Fibroblast of lung (primary cell): ENCODE data around the gene FHAD1.

Experiments
- EZH2 ChIP-seq: IDR thresholded peaks from 2 replicates; pipeline ENCODE4 v1.5.1; 2012; ENCODE audit warnings: low read length, control low read depth, mild to moderate bottlenecking; ENCODE audit errors: missing control alignments
- TF ChIP-seq, protein P1 (sequence below), 2 donors: IDR thresholded peaks in 1 of 2; conservative IDR thresholded peaks in 1 of 2; 1 replicate in 1 of 2; 2 replicates in 1 of 2; pipeline ENCODE4 v1.5.1; 2011 to 2012; ENCODE audit warnings: low read length in 2 of 2, control low read depth in 1 of 2, inconsistent platforms in 1 of 2, low read depth in 1 of 2, mild to moderate bottlenecking in 1 of 2

- TF ChIP-seq, protein P1, sequence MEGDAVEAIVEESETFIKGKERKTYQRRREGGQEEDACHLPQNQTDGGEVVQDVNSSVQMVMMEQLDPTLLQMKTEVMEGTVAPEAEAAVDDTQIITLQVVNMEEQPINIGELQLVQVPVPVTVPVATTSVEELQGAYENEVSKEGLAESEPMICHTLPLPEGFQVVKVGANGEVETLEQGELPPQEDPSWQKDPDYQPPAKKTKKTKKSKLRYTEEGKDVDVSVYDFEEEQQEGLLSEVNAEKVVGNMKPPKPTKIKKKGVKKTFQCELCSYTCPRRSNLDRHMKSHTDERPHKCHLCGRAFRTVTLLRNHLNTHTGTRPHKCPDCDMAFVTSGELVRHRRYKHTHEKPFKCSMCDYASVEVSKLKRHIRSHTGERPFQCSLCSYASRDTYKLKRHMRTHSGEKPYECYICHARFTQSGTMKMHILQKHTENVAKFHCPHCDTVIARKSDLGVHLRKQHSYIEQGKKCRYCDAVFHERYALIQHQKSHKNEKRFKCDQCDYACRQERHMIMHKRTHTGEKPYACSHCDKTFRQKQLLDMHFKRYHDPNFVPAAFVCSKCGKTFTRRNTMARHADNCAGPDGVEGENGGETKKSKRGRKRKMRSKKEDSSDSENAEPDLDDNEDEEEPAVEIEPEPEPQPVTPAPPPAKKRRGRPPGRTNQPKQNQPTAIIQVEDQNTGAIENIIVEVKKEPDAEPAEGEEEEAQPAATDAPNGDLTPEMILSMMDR (conservative IDR thresholded peaks at IDR 0.05 in 1 of 2, IDR thresholded peaks at IDR 0.05 in 1 of 2; ENCODE audit: low read depth in 1 of 2, low read length in 2 of 2) = no peak
- no peak for TF ChIP-seq EZH2
Observed at GRCh38 chr1:15353839-15354579, 107.0 kb downstream of the FHAD1 start.
